IMR-90 (cell line): Measurements from ENCODE around the gene EXPH5. TPM values are rescaled to one million over a fixed set of nuclear protein-coding genes. Genes with fewer than 3 reads are reported as not detected.

Experiments
- ATAC-seq: fragments of 200-7000 bp; cut with Tn5 transposase; 2 replicates; pipeline ENCODE4 v1.9.1; 2020; ENCODE audit warnings: low read depth, mild to moderate bottlenecking, moderate library complexity
- BruUV-seq: library from RNA; stranded (reverse); fragments of 400-500 nt; replicated peaks from 2 replicates; lab custom pipeline; 2021; lab: Mats Ljungman, UMichigan
- CTCF ChIA-PET: fragments of 300-600 bp; formaldehyde crosslinking; extraction: SDS; loops from one replicate; lab custom pipeline; 2021; ENCODE audit warnings: antibody characterized with exemption; lab: Yijun Ruan, JAX
- POLR2A ChIA-PET: fragments of 300-600 bp; sonication (Branson Sonifier 250); formaldehyde crosslinking; loops from one replicate; lab custom pipeline; 2022; ENCODE audit warnings: antibody characterized with exemption; ENCODE audit not compliant: unreplicated experiment; lab: Charles Lee
- DNase-seq: peaks from one replicate; pipeline ENCODE4 v3.0.0; 2013
- H2AFZ ChIP-seq: replicated peaks from 2 replicates; pipeline ENCODE3; 2013; ENCODE audit warnings: low read length, mild to moderate bottlenecking; ENCODE audit not compliant: poor library complexity
- H2AK5ac ChIP-seq: 2 replicates; pipeline ENCODE4 v1.6.1; 2013; ENCODE audit warnings: low read depth, low read length, inconsistent platforms
- H2AK9ac ChIP-seq: replicated peaks from 2 replicates; pipeline ENCODE3; 2013; ENCODE audit warnings: mild to moderate bottlenecking, low read depth, low read length, moderate library complexity; ENCODE audit not compliant: poor library complexity
- H2BK120ac ChIP-seq: 2 replicates; pipeline ENCODE4 v1.6.1; 2013; ENCODE audit warnings: low read depth, low read length, inconsistent platforms
- H2BK15ac ChIP-seq: 3 replicates; pipeline ENCODE4 v1.6.1; 2013; ENCODE audit warnings: low read depth, low read length, inconsistent platforms
- H2BK20ac ChIP-seq: 2 replicates; pipeline ENCODE4 v1.6.1; 2013; ENCODE audit warnings: low read depth, mild to moderate bottlenecking, inconsistent platforms, low read length, moderate library complexity
- H2BK5ac ChIP-seq: 2 replicates; pipeline ENCODE4 v1.6.1; 2013; ENCODE audit warnings: mild to moderate bottlenecking, low read depth, low read length, inconsistent platforms; ENCODE audit not compliant: poor library complexity, severe bottlenecking
- H3K14ac ChIP-seq: replicated peaks from 2 replicates; pipeline ENCODE4 v1.6.1; 2013; ENCODE audit warnings: low read depth, low read length, inconsistent platforms
- H3K18ac ChIP-seq: 2 replicates; pipeline ENCODE4 v1.6.1; 2013; ENCODE audit warnings: low read depth, low read length, control low read depth
- H3K23ac ChIP-seq: 2 replicates; pipeline ENCODE4 v1.6.1; 2013; ENCODE audit warnings: low read depth, low read length, inconsistent platforms
- H3K27ac ChIP-seq: 2 replicates; pipeline ENCODE4 v1.5.1; 2013; ENCODE audit warnings: mild to moderate bottlenecking, control low read depth, low read length; ENCODE audit not compliant: insufficient read depth
- H3K27me3 ChIP-seq: 2 replicates; pipeline ENCODE4 v1.6.1; 2013; ENCODE audit warnings: low read length; ENCODE audit not compliant: control insufficient read depth, insufficient read depth
- H3K36me3 ChIP-seq: 2 replicates; pipeline ENCODE4 v1.6.1; 2013; ENCODE audit warnings: low read length, mixed read lengths; ENCODE audit not compliant: control insufficient read depth, insufficient read depth
- H3K4ac ChIP-seq: 2 replicates; pipeline ENCODE4 v1.6.1; 2013; ENCODE audit warnings: low read depth, low read length, inconsistent platforms
- H3K4me1 ChIP-seq: 2 replicates; pipeline ENCODE4 v1.6.1; 2013; ENCODE audit warnings: low read length, mixed read lengths; ENCODE audit not compliant: control insufficient read depth, insufficient read depth
- H3K4me2 ChIP-seq: 2 replicates; pipeline ENCODE4 v1.6.1; 2013; ENCODE audit warnings: low read depth, mild to moderate bottlenecking, control low read depth, low read length, moderate library complexity
- H3K4me3 ChIP-seq: 2 replicates; pipeline ENCODE4 v1.5.1; 2013; ENCODE audit warnings: low read depth, mild to moderate bottlenecking, control low read depth, low read length, moderate library complexity; ENCODE audit not compliant: insufficient read depth
- H3K56ac ChIP-seq: 2 replicates; pipeline ENCODE4 v1.6.1; 2013; ENCODE audit warnings: low read length, inconsistent platforms; ENCODE audit not compliant: insufficient read depth; ENCODE audit errors: extremely low read depth
- H3K79me1 ChIP-seq, 2 experiments: 2 replicates each; pipeline ENCODE4 v1.6.1; 2013; ENCODE audit warnings: low read length in 2 of 2, inconsistent platforms in 1 of 2, low read depth in 1 of 2
- H3K9ac ChIP-seq: 2 replicates; pipeline ENCODE4 v1.6.1; 2013; ENCODE audit warnings: low read depth, low read length, control low read depth
- H3K9me1 ChIP-seq: 2 replicates; pipeline ENCODE4 v1.6.1; 2013; ENCODE audit warnings: low read length, inconsistent platforms; ENCODE audit not compliant: insufficient read depth
- H3K9me3 ChIP-seq: 2 replicates; pipeline ENCODE4 v1.6.1; 2013; ENCODE audit warnings: low read length; ENCODE audit not compliant: control insufficient read depth, insufficient read depth
- H4K20me1 ChIP-seq: 2 replicates; pipeline ENCODE4 v1.6.1; 2013; ENCODE audit warnings: low read length, inconsistent platforms; ENCODE audit not compliant: insufficient read depth
- H4K5ac ChIP-seq: 2 replicates; pipeline ENCODE4 v1.6.1; 2013; ENCODE audit warnings: mild to moderate bottlenecking, low read depth, low read length, control low read depth
- H4K8ac ChIP-seq, 2 experiments: 2 replicates each; pipeline ENCODE4 v1.6.1; 2013; ENCODE audit warnings: low read depth in 2 of 2, low read length in 2 of 2, control low read depth in 1 of 2, inconsistent platforms in 1 of 2
- H4K91ac ChIP-seq: 2 replicates; pipeline ENCODE4 v1.6.1; 2013; ENCODE audit warnings: low read depth, low read length, inconsistent platforms; ENCODE audit not compliant: insufficient read depth
- MAFK ChIP-seq: IDR thresholded peaks from 2 replicates; pipeline ENCODE4 v1.6.1; 2012; ENCODE audit warnings: low read depth, low read length, improper control_type of control experiment
- RCOR1 ChIP-seq: IDR thresholded peaks from 2 replicates; pipeline ENCODE4 v1.6.1; 2012; ENCODE audit warnings: mild to moderate bottlenecking, low read length, improper control_type of control experiment; ENCODE audit not compliant: insufficient replicate concordance
- WGBS, 2 experiments: methylation state at CpG; one replicate each; pipeline versions ENCODE4 v1.1.5 to v1.1.7; 2013; ENCODE audit warnings: missing lambda C conversion rate in 2 of 2; ENCODE audit not compliant: insufficient read length in 1 of 2; ENCODE audit errors: extremely low coverage in 2 of 2; 5-methylcytosine and 5-hydroxymethylcytosine counted together
- dilution Hi-C: fragments of 300-500 bp; cut with HindIII; formaldehyde crosslinking; loops from one replicate; pipeline ENCODE4 v1.14.3; 2018; ENCODE audit warnings: low sequenced_read_pairs; ENCODE audit not compliant: unreplicated experiment
- in situ Hi-C: fragments of 300-500 bp; cut with MboI; formaldehyde crosslinking; loops from 3 replicates; pipeline ENCODE4 v1.14.3; 2019; ENCODE audit warnings: low sequenced_read_pairs, inconsistent platforms, mixed read lengths
- intact Hi-C: fragments of 100-400 bp; cut with micrococcal nuclease; formaldehyde crosslinking; loops from 2 replicates; pipeline ENCODE4 v1.10.0; 2022
- polyA plus RNA-seq, 3 experiments: library from polyadenylated mRNA; depleted of rRNA; stranded (reverse); fragments of >200 nt; gene quantifications; 2 replicates each; pipeline ENCODE4 v1.2.3, GENCODE V29; 2012; ENCODE audit warnings: low replicate concordance in 1 of 3
- total RNA-seq: library from RNA; depleted of rRNA; stranded (reverse); fragments of >200 nt; gene quantifications from 2 replicates; pipeline ENCODE4 v1.2.3, GENCODE V29; 2012

EXPH5 gene
- total and polyA plus RNA-seq, 2 of the 4 experiments (the other 2 are of a cell fraction): 0.05 to 0.72 TPM

DNA sequence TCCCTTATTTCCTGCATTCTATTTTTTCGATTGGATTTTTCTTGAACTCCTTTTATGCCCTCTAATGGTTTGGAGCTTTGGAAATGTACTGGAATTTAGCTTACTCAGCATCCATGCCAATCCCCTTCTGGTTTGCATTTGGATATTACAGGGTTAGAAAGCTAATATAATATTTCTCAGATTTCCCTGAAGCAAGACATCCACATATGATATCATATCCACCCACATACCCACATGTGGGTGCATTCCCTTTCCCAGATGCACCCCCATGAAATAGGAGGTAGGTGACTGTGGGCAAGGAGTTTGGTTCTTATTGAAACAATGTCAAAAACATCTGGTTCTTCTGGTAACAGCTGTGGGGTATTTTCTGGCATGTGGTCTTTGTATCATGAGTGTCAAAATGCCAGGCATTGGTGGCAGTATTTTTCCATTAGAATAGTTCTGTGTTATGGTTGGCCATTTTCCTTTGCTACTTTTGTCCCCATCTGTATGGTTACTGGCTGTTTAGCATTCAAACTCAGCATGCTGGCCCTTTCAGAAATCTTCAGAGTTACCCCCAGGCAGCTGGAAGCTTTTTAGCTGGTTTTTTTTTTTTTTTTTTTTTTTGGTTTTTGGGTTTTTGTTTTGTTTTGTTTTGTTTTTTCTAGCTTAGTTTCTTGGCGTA, 38.6 kb upstream of the EXPH5 start:
- CTCF ChIA-PET: interaction anchor here (0.6 kb wide), 1 partner anchor 11 kb away, joined by 3 read pairs; no protein-coding TSS in a partner anchor
- Histone ChIP-seq H3K27ac (no peak overlapping the region), H2AFZ (no peak overlapping the region), H4K8ac (no peak overlapping the region), H4K5ac (no peak overlapping the region), H3K4me3 (no peak overlapping the region), H2BK20ac (no peak overlapping the region), H3K4me2 (no peak overlapping the region), H3K36me3 (no peaks in the 10 kb centered on the region), H3K56ac (no peak overlapping the region), H2AK9ac (no peak overlapping the region), H3K9me3 (no peaks in the 10 kb centered on the region), H3K4me1 (0 out of 2 replicates have a peak, but pooled peaks cover 2% of the 10 kb centered on the region), H2BK5ac (no peak overlapping the region), H3K9ac (no peak overlapping the region), H2BK120ac (no peak overlapping the region), H3K4ac (no peak overlapping the region), H4K20me1 (no peaks in the 10 kb centered on the region), H3K27me3 (peaks cover under 1% of the 10 kb centered on the region; the same call in 1 of the 2 replicates), H3K23ac (no peak overlapping the region), H4K91ac (no peak overlapping the region), H3K79me1 (no peaks in the 10 kb centered on the region), H3K14ac (no peak overlapping the region), H3K9me1 (no peaks in the 10 kb centered on the region; the same call in 1 of the 2 replicates), H2BK15ac (no peak overlapping the region), H3K18ac (no peak overlapping the region), H2AK5ac (no peak overlapping the region)
- intact Hi-C loops: no loop called here
- in situ Hi-C loops: no loop called here
- no TSS peak for BruUV-seq
- peak; percentile 86 for TF ChIP-seq MAFK
- no peak for TF ChIP-seq RCOR1
- dilution Hi-C loops: no loop called here
- ATAC-seq (no peak), DNase-seq (no peak)
- POLR2A ChIA-PET: interaction anchor here (0.5 kb wide), 1 partner anchor 84 kb away, joined by 6 read pairs; no protein-coding TSS in a partner anchor
- no CpG with 5 or more reads among the region's 2 CpGs for WGBS, 2 experiments
